ENCODE results near the gene FAM171A1.

The FAM171A1 gene

DNA sequence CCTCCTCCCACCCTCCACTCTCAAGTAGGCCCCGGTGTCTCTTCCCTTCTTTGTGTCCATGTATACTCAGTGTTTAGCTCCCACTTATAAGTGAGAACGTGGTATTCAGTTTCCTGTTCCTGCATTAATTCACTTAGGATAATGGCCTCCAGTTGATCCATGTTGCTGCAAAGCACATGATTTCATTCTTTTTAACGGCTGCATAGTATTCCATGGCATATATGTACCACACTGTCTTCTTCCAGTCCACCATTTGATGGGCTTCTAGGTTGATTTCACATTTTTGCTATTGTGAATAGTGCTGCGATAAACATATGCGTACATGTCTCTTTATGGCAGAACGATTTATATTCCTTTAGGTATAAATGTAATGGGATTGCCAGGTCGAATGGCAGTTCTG is 51.0 kb downstream of the FAM171A1 start:
- no peak for TF ChIP-seq EZH2phosphoT487 (IDR thresholded peaks at IDR 0.05; ENCODE audit: low read depth)
- TF ChIP-seq, protein P1, sequence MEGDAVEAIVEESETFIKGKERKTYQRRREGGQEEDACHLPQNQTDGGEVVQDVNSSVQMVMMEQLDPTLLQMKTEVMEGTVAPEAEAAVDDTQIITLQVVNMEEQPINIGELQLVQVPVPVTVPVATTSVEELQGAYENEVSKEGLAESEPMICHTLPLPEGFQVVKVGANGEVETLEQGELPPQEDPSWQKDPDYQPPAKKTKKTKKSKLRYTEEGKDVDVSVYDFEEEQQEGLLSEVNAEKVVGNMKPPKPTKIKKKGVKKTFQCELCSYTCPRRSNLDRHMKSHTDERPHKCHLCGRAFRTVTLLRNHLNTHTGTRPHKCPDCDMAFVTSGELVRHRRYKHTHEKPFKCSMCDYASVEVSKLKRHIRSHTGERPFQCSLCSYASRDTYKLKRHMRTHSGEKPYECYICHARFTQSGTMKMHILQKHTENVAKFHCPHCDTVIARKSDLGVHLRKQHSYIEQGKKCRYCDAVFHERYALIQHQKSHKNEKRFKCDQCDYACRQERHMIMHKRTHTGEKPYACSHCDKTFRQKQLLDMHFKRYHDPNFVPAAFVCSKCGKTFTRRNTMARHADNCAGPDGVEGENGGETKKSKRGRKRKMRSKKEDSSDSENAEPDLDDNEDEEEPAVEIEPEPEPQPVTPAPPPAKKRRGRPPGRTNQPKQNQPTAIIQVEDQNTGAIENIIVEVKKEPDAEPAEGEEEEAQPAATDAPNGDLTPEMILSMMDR (IDR thresholded peaks at IDR 0.05; ENCODE audit: low read depth, low read length): no peak
- Histone ChIP-seq H3K9ac (ENCODE audit: low read length) (no peak overlapping the region), H3K79me2 (ENCODE audit: low read length) (no peaks in the 10 kb centered on the region), H3K4me2 (ENCODE audit: low read length) (no peak overlapping the region), H3K4me3 (ENCODE audit: low read length) (no peak overlapping the region), H3K27ac (ENCODE audit: low read length) (no peak overlapping the region), H4K20me1 (ENCODE audit: insufficient read depth, low read length) (no peaks in the 10 kb centered on the region), H3K9me3 (ENCODE audit: insufficient read depth, low read length) (no peaks in the 10 kb centered on the region), H3K4me1 (ENCODE audit: low read length) (no peaks in the 10 kb centered on the region), H2AFZ (ENCODE audit: low read depth, low read length) (no peak overlapping the region), H3K36me3 (replicated peaks; ENCODE audit: low read depth, low read length) (no peaks in the 10 kb centered on the region), H3K27me3 (ENCODE audit: low read depth, low read length) (no peaks in the 10 kb centered on the region)

DNA sequence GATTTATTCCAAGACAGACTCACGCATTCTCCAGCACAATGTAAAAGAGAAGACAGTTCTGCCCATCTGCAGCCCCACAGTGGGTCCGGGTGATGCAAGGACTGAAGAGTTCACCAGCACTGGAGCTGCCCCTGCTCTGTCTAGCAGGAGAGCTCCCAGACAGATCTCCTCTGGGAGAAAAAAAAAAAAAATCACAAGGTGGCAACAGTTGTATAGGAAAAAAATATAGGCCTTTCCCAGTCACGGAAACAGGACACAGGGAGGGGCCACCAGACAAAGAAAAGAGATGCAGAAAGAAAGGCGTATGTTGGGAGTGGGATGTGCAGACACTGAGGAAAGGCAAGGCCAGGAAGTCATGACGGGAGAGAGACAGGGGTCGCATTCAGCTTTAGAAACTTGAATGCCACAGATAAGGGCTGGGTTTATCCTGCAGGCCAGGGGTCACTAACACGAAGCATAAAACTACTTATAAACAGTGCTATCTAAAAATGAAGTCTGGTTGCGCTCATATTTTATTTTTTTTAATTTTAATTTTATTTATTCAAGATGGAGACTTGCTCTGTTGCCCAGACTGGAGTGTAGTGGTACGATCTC is 54.1 kb downstream of the FAM171A1 start:
- H3K4me2 ChIP-seq (ENCODE audit: low read length): no peak overlapping the region
- no peak for TF ChIP-seq EZH2phosphoT487 (IDR thresholded peaks at IDR 0.05; ENCODE audit: low read depth)
- TF ChIP-seq, protein P1 (IDR thresholded peaks at IDR 0.05; ENCODE audit: low read depth, low read length): no peak
- no peak overlapping the region for H3K9ac ChIP-seq (ENCODE audit: low read length)
- H4K20me1 ChIP-seq (ENCODE audit: insufficient read depth, low read length): no peaks in the 10 kb centered on the region
- H3K4me1 ChIP-seq (ENCODE audit: low read length): no peaks in the 10 kb centered on the region
- no peak overlapping the region for H3K27ac ChIP-seq (ENCODE audit: low read length)
- H2AFZ ChIP-seq (ENCODE audit: low read depth, low read length): no peak overlapping the region
- H3K36me3 ChIP-seq (replicated peaks; ENCODE audit: low read depth, low read length): no peaks in the 10 kb centered on the region
- H3K9me3 ChIP-seq (ENCODE audit: insufficient read depth, low read length): no peaks in the 10 kb centered on the region
- H3K4me3 ChIP-seq (ENCODE audit: low read length): no peak overlapping the region
- no peaks in the 10 kb centered on the region for H3K79me2 ChIP-seq (ENCODE audit: low read length)
- H3K27me3 ChIP-seq (ENCODE audit: low read depth, low read length): no peaks in the 10 kb centered on the region

DNA sequence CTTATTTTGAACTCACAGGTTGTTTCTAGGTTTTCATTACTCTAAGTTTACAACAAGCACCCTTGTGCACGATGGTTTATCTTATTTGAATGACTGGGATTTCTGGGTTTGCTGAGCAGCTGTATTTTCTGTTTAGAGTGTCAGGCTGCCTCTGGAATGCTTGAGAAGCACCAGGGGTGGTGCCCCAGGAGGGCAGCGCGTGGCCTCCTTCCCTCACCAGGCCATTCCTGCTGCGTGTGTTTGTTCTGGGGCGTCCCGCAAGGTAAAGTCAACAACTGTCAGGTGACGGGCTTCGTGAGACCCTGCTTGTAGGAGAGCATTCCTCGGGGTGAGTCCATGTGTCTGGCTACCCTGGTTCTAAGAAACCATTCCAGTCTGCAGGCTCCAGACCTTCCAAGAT is 54.9 kb downstream of the FAM171A1 start:
- Histone ChIP-seq H4K20me1 (ENCODE audit: insufficient read depth, low read length) (no peaks in the 10 kb centered on the region), H3K9me3 (ENCODE audit: insufficient read depth, low read length) (no peaks in the 10 kb centered on the region), H3K27ac (ENCODE audit: low read length) (no peak overlapping the region), H3K27me3 (ENCODE audit: low read depth, low read length) (no peaks in the 10 kb centered on the region), H3K36me3 (replicated peaks; ENCODE audit: low read depth, low read length) (no peaks in the 10 kb centered on the region), H3K4me2 (ENCODE audit: low read length) (no peak overlapping the region), H2AFZ (ENCODE audit: low read depth, low read length) (no peak overlapping the region), H3K4me3 (ENCODE audit: low read length) (no peak overlapping the region), H3K4me1 (ENCODE audit: low read length) (no peaks in the 10 kb centered on the region), H3K9ac (ENCODE audit: low read length) (no peak overlapping the region), H3K79me2 (ENCODE audit: low read length) (no peaks in the 10 kb centered on the region)
- no peak for TF ChIP-seq EZH2phosphoT487 (IDR thresholded peaks at IDR 0.05; ENCODE audit: low read depth)
- TF ChIP-seq, protein P1 (IDR thresholded peaks at IDR 0.05; ENCODE audit: low read depth, low read length): no peak

DNA sequence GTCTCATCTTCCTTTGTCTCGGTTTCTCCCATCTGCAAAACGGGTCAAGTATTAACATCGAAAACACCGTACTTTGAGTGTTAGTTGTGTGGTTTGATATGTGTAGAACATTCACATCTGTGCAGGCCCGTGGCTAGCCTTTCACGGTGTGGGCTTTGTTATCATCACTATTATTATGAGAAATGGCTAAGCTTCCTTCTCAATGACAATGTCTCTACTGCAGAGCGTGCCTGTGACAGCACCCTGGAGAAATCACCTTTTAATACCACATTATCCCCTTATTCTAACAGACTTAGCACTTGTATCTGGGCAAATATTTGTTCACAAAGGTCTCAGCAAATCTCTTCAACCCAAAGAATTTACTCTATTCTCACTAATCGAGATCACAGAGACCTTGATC is 55.8 kb downstream of the FAM171A1 start:
- no peaks in the 10 kb centered on the region for H3K9me3 ChIP-seq (ENCODE audit: insufficient read depth, low read length)
- H3K9ac ChIP-seq (ENCODE audit: low read length): no peak overlapping the region
- H3K79me2 ChIP-seq (ENCODE audit: low read length): no peaks in the 10 kb centered on the region
- no peaks in the 10 kb centered on the region for H3K36me3 ChIP-seq (replicated peaks; ENCODE audit: low read depth, low read length)
- TF ChIP-seq, protein P1 (IDR thresholded peaks at IDR 0.05; ENCODE audit: low read depth, low read length): no peak
- no peak for TF ChIP-seq EZH2phosphoT487 (IDR thresholded peaks at IDR 0.05; ENCODE audit: low read depth)
- no peak overlapping the region for H3K4me2 ChIP-seq (ENCODE audit: low read length)
- no peaks in the 10 kb centered on the region for H3K4me1 ChIP-seq (ENCODE audit: low read length)
- no peak overlapping the region for H2AFZ ChIP-seq (ENCODE audit: low read depth, low read length)
- no peaks in the 10 kb centered on the region for H4K20me1 ChIP-seq (ENCODE audit: insufficient read depth, low read length)
- H3K4me3 ChIP-seq (ENCODE audit: low read length): no peak overlapping the region
- no peak overlapping the region for H3K27ac ChIP-seq (ENCODE audit: low read length)
- no peaks in the 10 kb centered on the region for H3K27me3 ChIP-seq (ENCODE audit: low read depth, low read length)

All from OCI-LY3 (cell line).